Suprapubic skin (tissue), 4 donors: ENCODE measurements around the gene SETBP1. TPM values are rescaled to one million over a fixed set of nuclear protein-coding genes. Genes with fewer than 3 reads are reported as not detected.

ENCODE experiments used
- DNase-seq, 2 donors: peaks; one replicate each; pipeline ENCODE4 v3.0.0-alpha.2; 2019; ENCODE audit warnings: low spot score in 2 of 2
- H3K27ac ChIP-seq: fragments of 200-600 bp; sonication (generic); one replicate; pipeline ENCODE4 v1.5.1; 2019
- H3K27me3 ChIP-seq: fragments of 200-600 bp; sonication (generic); one replicate; pipeline ENCODE4 v1.5.1; 2019
- H3K36me3 ChIP-seq: fragments of 200-600 bp; sonication (generic); one replicate; pipeline ENCODE4 v1.5.1; 2019
- H3K4me1 ChIP-seq: fragments of 200-600 bp; sonication (generic); one replicate; pipeline ENCODE4 v1.5.1; 2019
- H3K4me3 ChIP-seq: fragments of 200-600 bp; sonication (generic); one replicate; pipeline ENCODE4 v1.5.1; 2019; ENCODE audit warnings: mild to moderate bottlenecking
- H3K9me3 ChIP-seq: fragments of 200-600 bp; sonication (generic); one replicate; pipeline ENCODE4 v1.5.1; 2019
- EP300 ChIP-seq: sonication (generic); formaldehyde crosslinking; IDR thresholded peaks from one replicate; pipeline ENCODE4 v1.6.1; 2017; ENCODE audit warnings: antibody characterized with exemption
- POLR2A ChIP-seq, 2 donors: fragments of 450-650 bp; IDR thresholded peaks; one replicate each; pipeline ENCODE4 v1.6.1; 2017; ENCODE audit warnings: antibody characterized with exemption in 2 of 2, mild to moderate bottlenecking in 2 of 2, moderate library complexity in 2 of 2
- POLR2AphosphoS5 ChIP-seq, 3 donors: sonication (generic); formaldehyde crosslinking; IDR thresholded peaks; one replicate each; pipeline ENCODE4 v1.6.1; 2017; ENCODE audit warnings: antibody characterized with exemption in 3 of 3
- WGBS: methylation state at CpG from one replicate; pipeline ENCODE4 v1.1.5; 2018; 5-methylcytosine and 5-hydroxymethylcytosine counted together
- total RNA-seq, 4 donors: library from RNA; depleted of rRNA; stranded (reverse); fragments of >200 nt; gene quantifications; one replicate each; pipeline ENCODE4 v1.1.0, GENCODE V29; 2016
- TF ChIP-seq, protein P1 (sequence below), 2 donors: fragments of 200-600 bp in 1 of 2; fragments of 450-650 bp in 1 of 2; sonication (generic) in 1 of 2; IDR thresholded peaks; one replicate each; pipeline ENCODE4 v1.5.1; 2016 to 2019; ENCODE audit warnings: antibody characterized with exemption in 2 of 2, mild to moderate bottlenecking in 1 of 2, moderate library complexity in 1 of 2

The SETBP1 gene
- total RNA-seq, 4 donors from 2014 or later = 13.1 to 25.6 (median 17.2) TPM

- DNase-seq = no peak
- no peaks in the 10 kb centered on the region for H3K36me3 ChIP-seq
- no peak overlapping the region for H3K27ac ChIP-seq
- WGBS = 38% methylated on average over 5 of the region's 5 CpGs
- H3K9me3 ChIP-seq = no peaks in the 10 kb centered on the region
- no peak overlapping the region for H3K4me3 ChIP-seq
- TF ChIP-seq POLR2AphosphoS5 (IDR thresholded peaks at IDR 0.05) = no peak
- no peak for TF ChIP-seq POLR2A (IDR thresholded peaks at IDR 0.05)
- TF ChIP-seq EP300 = no peak
- TF ChIP-seq, protein P1, sequence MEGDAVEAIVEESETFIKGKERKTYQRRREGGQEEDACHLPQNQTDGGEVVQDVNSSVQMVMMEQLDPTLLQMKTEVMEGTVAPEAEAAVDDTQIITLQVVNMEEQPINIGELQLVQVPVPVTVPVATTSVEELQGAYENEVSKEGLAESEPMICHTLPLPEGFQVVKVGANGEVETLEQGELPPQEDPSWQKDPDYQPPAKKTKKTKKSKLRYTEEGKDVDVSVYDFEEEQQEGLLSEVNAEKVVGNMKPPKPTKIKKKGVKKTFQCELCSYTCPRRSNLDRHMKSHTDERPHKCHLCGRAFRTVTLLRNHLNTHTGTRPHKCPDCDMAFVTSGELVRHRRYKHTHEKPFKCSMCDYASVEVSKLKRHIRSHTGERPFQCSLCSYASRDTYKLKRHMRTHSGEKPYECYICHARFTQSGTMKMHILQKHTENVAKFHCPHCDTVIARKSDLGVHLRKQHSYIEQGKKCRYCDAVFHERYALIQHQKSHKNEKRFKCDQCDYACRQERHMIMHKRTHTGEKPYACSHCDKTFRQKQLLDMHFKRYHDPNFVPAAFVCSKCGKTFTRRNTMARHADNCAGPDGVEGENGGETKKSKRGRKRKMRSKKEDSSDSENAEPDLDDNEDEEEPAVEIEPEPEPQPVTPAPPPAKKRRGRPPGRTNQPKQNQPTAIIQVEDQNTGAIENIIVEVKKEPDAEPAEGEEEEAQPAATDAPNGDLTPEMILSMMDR (IDR thresholded peaks at IDR 0.05) = no peak
- no peaks in the 10 kb centered on the region for H3K27me3 ChIP-seq
- H3K4me1 ChIP-seq = no peaks in the 10 kb centered on the region
These were observed 43.3 kb upstream of the SETBP1 start for GRCh38 chr18:44637210-44638033.

GRCh38 chr18:44638034-44638540, 42.6 kb upstream of the SETBP1 start:
- H3K4me1 ChIP-seq = peaks cover 3% of the 10 kb centered on the region
- H3K4me3 ChIP-seq = no peak overlapping the region
- no peak for DNase-seq
- TF ChIP-seq EP300 = no peak
- TF ChIP-seq, protein P1 (IDR thresholded peaks at IDR 0.05) = no peak
- no peak for TF ChIP-seq POLR2AphosphoS5 (IDR thresholded peaks at IDR 0.05)
- no peak for TF ChIP-seq POLR2A (IDR thresholded peaks at IDR 0.05)
- H3K27ac ChIP-seq = no peak overlapping the region
- no peaks in the 10 kb centered on the region for H3K27me3 ChIP-seq
- H3K9me3 ChIP-seq = no peaks in the 10 kb centered on the region
- H3K36me3 ChIP-seq = no peaks in the 10 kb centered on the region
- WGBS = 82% methylated on average over 4 of the region's 4 CpGs

- no peak for DNase-seq
- 91% methylated on average over 1 of the region's 1 CpG for WGBS
- TF ChIP-seq EP300 = no peak
- no peak for TF ChIP-seq POLR2A (IDR thresholded peaks at IDR 0.05)
- TF ChIP-seq, protein P1 (IDR thresholded peaks at IDR 0.05) = no peak
- no peak for TF ChIP-seq POLR2AphosphoS5 (IDR thresholded peaks at IDR 0.05)
- H3K4me1 ChIP-seq = peaks cover 3% of the 10 kb centered on the region
- no peaks in the 10 kb centered on the region for H3K9me3 ChIP-seq
- no peaks in the 10 kb centered on the region for H3K36me3 ChIP-seq
- H3K27ac ChIP-seq = no peak overlapping the region
- H3K4me3 ChIP-seq = no peak overlapping the region
- H3K27me3 ChIP-seq = no peaks in the 10 kb centered on the region
These were observed 41.9 kb upstream of the SETBP1 start for GRCh38 chr18:44638811-44639210.

- H3K4me1 ChIP-seq = peaks cover 3% of the 10 kb centered on the region
- H3K9me3 ChIP-seq = no peaks in the 10 kb centered on the region
- no peak overlapping the region for H3K4me3 ChIP-seq
- TF ChIP-seq POLR2AphosphoS5 (IDR thresholded peaks at IDR 0.05) = no peak
- no peaks in the 10 kb centered on the region for H3K27me3 ChIP-seq
- no peaks in the 10 kb centered on the region for H3K36me3 ChIP-seq
- no peak overlapping the region for H3K27ac ChIP-seq
- DNase-seq = no peak
- 58% methylated on average over 3 of the region's 3 CpGs for WGBS
These were observed 37.7 kb upstream of the SETBP1 start for GRCh38 chr18:44643004-44643403.

GRCh38 chr18:44651478-44651877, 29.2 kb upstream of the SETBP1 start:
- DNase-seq = no peak
- Histone ChIP-seq H3K27me3 (no peaks in the 10 kb centered on the region), H3K27ac (no peak overlapping the region), H3K9me3 (no peaks in the 10 kb centered on the region), H3K4me1 (peaks cover 17% of the 10 kb centered on the region), H3K36me3 (no peaks in the 10 kb centered on the region), H3K4me3 (no peak overlapping the region)
- TF ChIP-seq, protein P1 (IDR thresholded peaks at IDR 0.05) = no peak
- TF ChIP-seq POLR2AphosphoS5 (IDR thresholded peaks at IDR 0.05) (no peak), EP300 (no peak), POLR2A (IDR thresholded peaks at IDR 0.05) (no peak)
- WGBS = 28% methylated on average over 6 of the region's 6 CpGs
